Measurements from ENCODE around the gene ASCC1.
"Not testable (repeated sequence)": the region's sequence is repeated elsewhere in the genome, so short reads cannot be mapped to it uniquely, and the experiment has no call there.

The ASCC1 gene

GRCh38 chr10:72219235-72219814, 3.2 kb upstream of the ASCC1 start:
- DNase-seq (ENCODE audit: low spot score): no peak

GRCh38 chr10:72218726-72219125, 2.6 kb upstream of the ASCC1 start:
- no peak for DNase-seq (ENCODE audit: low spot score)

GRCh38 chr10:72218325-72218724, 2.2 kb upstream of the ASCC1 start:
- no peak for DNase-seq (ENCODE audit: low spot score)

- DNase-seq (ENCODE audit: low spot score): not testable (repeated sequence)
Measured at GRCh38 chr10:72211832-72212231, 4.2 kb downstream of the ASCC1 start.

- DNase-seq (ENCODE audit: low spot score): not testable (repeated sequence)
Measured at GRCh38 chr10:72211381-72211780, 4.7 kb downstream of the ASCC1 start.

- not testable (repeated sequence) for DNase-seq (ENCODE audit: low spot score)
Measured at GRCh38 chr10:72208526-72208925, 7.5 kb downstream of the ASCC1 start.

GRCh38 chr10:72206511-72207229, 9.4 kb downstream of the ASCC1 start:
- no peak for DNase-seq (ENCODE audit: low spot score)

- no peak for DNase-seq (ENCODE audit: low spot score)
Measured at GRCh38 chr10:72204724-72205123, 11.4 kb downstream of the ASCC1 start.

GRCh38 chr10:72204296-72204695, 11.8 kb downstream of the ASCC1 start:
- DNase-seq (ENCODE audit: low spot score): no peak

- DNase-seq (ENCODE audit: low spot score): no peak
Measured at GRCh38 chr10:72201293-72201692, 14.8 kb downstream of the ASCC1 start.

GRCh38 chr10:72200883-72201282, 15.2 kb downstream of the ASCC1 start:
- DNase-seq (ENCODE audit: low spot score): no peak

- DNase-seq (ENCODE audit: low spot score): no peak
Measured at GRCh38 chr10:72194949-72195348, 21.1 kb downstream of the ASCC1 start.

- DNase-seq (ENCODE audit: low spot score): no peak
Measured at GRCh38 chr10:72186982-72187330, 29.1 kb downstream of the ASCC1 start.

- DNase-seq (ENCODE audit: low spot score): no peak
Measured at GRCh38 chr10:72186258-72186981, 29.7 kb downstream of the ASCC1 start.

GRCh38 chr10:72184156-72184555, 31.9 kb downstream of the ASCC1 start:
- no peak for DNase-seq (ENCODE audit: low spot score)

GRCh38 chr10:72177454-72177853, 38.6 kb downstream of the ASCC1 start:
- no peak for DNase-seq (ENCODE audit: low spot score)

- DNase-seq (ENCODE audit: low spot score): no peak
Measured at GRCh38 chr10:72176701-72177100, 39.4 kb downstream of the ASCC1 start.

- DNase-seq (ENCODE audit: low spot score): no peak
Measured at GRCh38 chr10:72175149-72175548, 40.9 kb downstream of the ASCC1 start.

GRCh38 chr10:72174297-72174662, 41.8 kb downstream of the ASCC1 start:
- DNase-seq (ENCODE audit: low spot score): no peak

- no peak for DNase-seq (ENCODE audit: low spot score)
Measured at GRCh38 chr10:72173619-72174296, 42.3 kb downstream of the ASCC1 start.

GRCh38 chr10:72173262-72173618, 42.8 kb downstream of the ASCC1 start:
- no peak for DNase-seq (ENCODE audit: low spot score)

GRCh38 chr10:72171175-72171630, 44.9 kb downstream of the ASCC1 start:
- no peak for DNase-seq (ENCODE audit: low spot score)

- DNase-seq (ENCODE audit: low spot score): no peak
Measured at GRCh38 chr10:72170733-72171132, 45.3 kb downstream of the ASCC1 start.
